ENCODE measurements around the gene TIRAP.

TIRAP gene

DNA sequence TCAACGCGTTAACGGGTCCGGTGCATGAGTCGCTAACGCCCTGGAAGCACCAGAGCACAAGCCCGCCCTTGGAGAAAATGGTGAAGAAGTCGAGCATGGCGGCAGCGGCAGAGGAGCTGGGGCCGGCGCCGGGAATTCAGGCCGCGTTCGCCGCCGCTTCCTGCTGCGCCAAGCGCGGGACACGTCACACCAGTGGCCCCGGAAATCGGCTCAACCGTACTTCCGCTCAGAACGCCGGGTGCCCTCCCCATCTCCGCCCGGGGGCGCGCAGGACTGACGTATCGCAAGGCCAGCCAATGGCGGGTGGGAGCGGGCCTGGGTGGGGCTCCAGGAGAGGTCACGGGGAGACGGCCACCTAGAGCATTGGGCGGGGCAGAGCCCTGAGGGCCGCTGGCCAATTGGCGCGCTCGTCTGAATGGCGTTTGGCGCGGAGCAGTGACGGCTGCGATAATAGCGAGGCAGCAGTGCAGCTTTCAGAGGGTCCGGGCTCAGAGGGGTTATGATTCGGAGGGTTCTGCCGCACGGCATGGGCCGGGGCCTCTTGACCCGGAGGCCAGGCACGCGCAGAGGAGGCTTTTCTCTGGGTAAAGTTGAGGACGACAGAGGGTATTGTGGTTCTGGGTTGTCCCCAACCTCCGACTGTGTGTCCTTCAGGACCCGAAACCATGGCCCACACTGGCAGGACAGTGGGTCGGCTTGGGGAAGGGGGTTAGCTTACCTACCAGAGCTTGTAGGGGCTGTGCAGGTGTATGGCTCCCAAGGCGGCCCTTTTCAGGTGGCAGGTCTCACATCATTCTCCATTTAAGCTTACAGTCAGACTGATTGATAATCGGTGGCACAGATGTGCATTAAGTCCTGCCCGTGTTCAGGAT is 13.9 kb upstream of the TIRAP start, which contains the start of the genes FOXRED1 and SRPRA:
FOXRED1 (plus strand) TSS at position 447 of the 872 bp plus-strand sequence; CDS start at position 500, 53 bp downstream.
SRPRA (minus strand) TSS at position 188 of the 872 bp plus-strand sequence; CDS start at position 97, 91 bp downstream.
- peak; percentile 100 for DNase-seq (ENCODE audit: low spot score)
- TF ChIP-seq, protein P1, sequence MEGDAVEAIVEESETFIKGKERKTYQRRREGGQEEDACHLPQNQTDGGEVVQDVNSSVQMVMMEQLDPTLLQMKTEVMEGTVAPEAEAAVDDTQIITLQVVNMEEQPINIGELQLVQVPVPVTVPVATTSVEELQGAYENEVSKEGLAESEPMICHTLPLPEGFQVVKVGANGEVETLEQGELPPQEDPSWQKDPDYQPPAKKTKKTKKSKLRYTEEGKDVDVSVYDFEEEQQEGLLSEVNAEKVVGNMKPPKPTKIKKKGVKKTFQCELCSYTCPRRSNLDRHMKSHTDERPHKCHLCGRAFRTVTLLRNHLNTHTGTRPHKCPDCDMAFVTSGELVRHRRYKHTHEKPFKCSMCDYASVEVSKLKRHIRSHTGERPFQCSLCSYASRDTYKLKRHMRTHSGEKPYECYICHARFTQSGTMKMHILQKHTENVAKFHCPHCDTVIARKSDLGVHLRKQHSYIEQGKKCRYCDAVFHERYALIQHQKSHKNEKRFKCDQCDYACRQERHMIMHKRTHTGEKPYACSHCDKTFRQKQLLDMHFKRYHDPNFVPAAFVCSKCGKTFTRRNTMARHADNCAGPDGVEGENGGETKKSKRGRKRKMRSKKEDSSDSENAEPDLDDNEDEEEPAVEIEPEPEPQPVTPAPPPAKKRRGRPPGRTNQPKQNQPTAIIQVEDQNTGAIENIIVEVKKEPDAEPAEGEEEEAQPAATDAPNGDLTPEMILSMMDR (IDR thresholded peaks at IDR 0.05; ENCODE audit: extremely low read depth, insufficient read depth, missing control alignments) = no peak
- in situ Hi-C loops (cut with MboI; ENCODE audit: low pct_unique_long_range_greater_than_20kb, low sequenced_read_pairs, unreplicated experiment) = no loop called here

DNA sequence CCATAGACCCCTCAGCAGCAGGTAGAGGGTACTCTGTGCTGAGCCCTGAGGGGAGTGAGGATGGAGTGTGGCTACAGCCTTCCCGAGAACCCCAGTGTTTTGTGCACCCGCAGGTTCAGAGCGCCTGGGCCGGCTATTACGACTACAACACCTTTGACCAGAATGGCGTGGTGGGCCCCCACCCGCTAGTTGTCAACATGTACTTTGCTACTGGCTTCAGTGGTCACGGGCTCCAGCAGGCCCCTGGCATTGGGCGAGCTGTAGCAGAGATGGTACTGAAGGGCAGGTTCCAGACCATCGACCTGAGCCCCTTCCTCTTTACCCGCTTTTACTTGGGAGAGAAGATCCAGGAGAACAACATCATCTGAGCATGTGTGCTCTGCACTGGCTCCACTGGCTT is 5.6 kb upstream of the TIRAP start:
- in situ Hi-C loops (cut with MboI; ENCODE audit: low pct_unique_long_range_greater_than_20kb, low sequenced_read_pairs, unreplicated experiment) = no loop called here
- no peak for DNase-seq (ENCODE audit: low spot score)
- TF ChIP-seq, protein P1 (IDR thresholded peaks at IDR 0.05; ENCODE audit: extremely low read depth, insufficient read depth, missing control alignments) = no peak

DNA sequence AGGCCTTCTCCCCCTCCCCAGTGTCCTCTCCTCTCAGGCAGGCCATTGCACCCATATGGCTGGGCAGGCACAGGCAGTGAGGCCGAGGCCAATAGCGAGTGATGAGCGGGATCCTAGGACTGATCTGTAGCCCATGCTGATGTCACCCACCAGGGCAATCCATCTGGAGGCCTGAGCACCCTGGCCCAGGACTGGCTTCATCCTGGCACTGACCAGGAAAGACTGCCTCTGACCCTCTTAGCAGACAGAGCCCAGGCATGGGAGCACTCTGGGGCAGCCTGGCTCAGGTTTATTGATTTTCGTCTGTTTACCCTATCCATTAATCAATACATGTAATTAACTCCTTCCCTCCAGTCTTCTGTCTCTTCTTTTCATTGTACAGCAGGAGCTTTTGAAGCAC is 5.1 kb upstream of the TIRAP start:
- DNase-seq (ENCODE audit: low spot score) = no peak
- TF ChIP-seq, protein P1 (IDR thresholded peaks at IDR 0.05; ENCODE audit: extremely low read depth, insufficient read depth, missing control alignments) = no peak
- in situ Hi-C loops (cut with MboI; ENCODE audit: low pct_unique_long_range_greater_than_20kb, low sequenced_read_pairs, unreplicated experiment) = no loop called here

DNA sequence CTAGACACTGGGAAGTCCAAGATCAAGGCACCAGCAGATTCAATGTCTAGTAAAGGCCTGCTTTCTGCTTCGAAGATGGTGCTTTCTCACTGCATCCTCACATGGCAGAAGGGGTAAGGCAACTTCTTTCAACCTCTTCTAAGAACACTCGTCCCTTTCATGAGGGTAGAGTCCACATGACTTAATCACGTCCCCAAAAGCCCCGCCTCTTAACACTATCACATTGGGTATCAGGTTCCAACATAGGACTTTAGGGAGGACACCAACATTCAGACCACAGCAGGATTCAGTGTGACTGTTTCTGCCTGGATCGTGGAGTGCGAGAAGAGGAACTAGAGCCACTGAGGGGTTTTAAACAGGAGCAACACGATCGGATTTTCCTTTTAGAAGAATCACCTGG is 3.7 kb upstream of the TIRAP start:
- DNase-seq (ENCODE audit: low spot score) = no peak
- TF ChIP-seq, protein P1 (IDR thresholded peaks at IDR 0.05; ENCODE audit: extremely low read depth, insufficient read depth, missing control alignments) = no peak
- in situ Hi-C loops (cut with MboI; ENCODE audit: low pct_unique_long_range_greater_than_20kb, low sequenced_read_pairs, unreplicated experiment) = no loop called here

DNA sequence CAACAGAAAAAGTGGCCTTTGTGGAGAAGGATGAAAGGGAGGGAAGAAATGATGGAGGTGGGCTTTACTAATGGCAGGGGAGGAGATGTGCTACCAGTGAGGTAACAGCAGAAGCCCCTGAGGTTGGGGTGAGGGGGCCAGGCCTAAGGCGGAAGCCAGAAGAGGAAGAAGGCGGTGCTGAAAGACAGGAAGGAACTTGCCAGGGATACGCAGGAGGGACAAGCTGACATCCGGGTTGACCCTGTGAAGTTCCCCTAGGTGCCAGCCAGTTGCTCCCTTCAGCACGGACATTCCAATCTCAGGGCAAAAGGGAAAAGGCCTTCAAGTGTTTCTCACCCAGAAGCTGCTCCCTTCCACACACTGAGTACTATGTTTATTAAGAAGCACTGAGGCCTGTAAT is 2.3 kb upstream of the TIRAP start:
- TF ChIP-seq, protein P1 (IDR thresholded peaks at IDR 0.05; ENCODE audit: extremely low read depth, insufficient read depth, missing control alignments) = no peak
- no peak for DNase-seq (ENCODE audit: low spot score)
- in situ Hi-C loops (cut with MboI; ENCODE audit: low pct_unique_long_range_greater_than_20kb, low sequenced_read_pairs, unreplicated experiment) = no loop called here

DNA sequence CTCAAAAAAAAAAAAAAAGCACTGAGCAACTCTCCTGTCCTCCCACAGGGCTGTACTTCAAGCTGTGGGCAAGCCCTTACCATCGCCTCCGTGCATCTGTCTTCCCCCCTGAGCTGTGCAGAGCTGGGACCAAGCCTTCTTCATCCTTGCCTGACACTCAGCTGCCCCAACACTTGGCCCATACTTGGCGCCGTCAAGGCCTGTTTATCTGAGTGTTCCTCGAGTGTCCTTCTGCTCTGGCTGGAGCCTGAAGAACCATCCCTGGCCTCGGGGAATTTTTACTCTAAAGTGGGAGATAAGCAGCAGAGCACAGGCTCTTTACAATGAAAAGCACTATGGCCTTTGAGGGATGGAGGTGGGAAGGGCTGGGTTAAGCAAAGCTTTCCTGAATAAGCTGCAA is 1.6 kb upstream of the TIRAP start:
- in situ Hi-C loops (cut with MboI; ENCODE audit: low pct_unique_long_range_greater_than_20kb, low sequenced_read_pairs, unreplicated experiment) = no loop called here
- TF ChIP-seq, protein P1 (IDR thresholded peaks at IDR 0.05; ENCODE audit: extremely low read depth, insufficient read depth, missing control alignments) = no peak
- DNase-seq (ENCODE audit: low spot score) = no peak

All from GM13977 (cell line).